Liver (tissue), 2 donors: ENCODE results near the gene HOPX.

ENCODE experiments used
- TF ChIP-seq, protein P1 (sequence below): IDR thresholded peaks from 2 replicates; pipeline ENCODE4 v1.6.1; 2016; ENCODE audit warnings: antibody characterized with exemption
- TF ChIP-seq, protein P2 (sequence below): IDR thresholded peaks from 2 replicates; pipeline ENCODE4 v1.6.1; 2016; ENCODE audit warnings: antibody characterized with exemption, mild to moderate bottlenecking
- TF ChIP-seq, protein P3 (sequence below): fragments of 150-350 bp; IDR thresholded peaks from 2 replicates; pipeline ENCODE4 v1.5.1; 2017; ENCODE audit warnings: improper control_type of control experiment, low read depth, low read length; ENCODE audit not compliant: missing input control
- donor health status: healthy.

DNA sequence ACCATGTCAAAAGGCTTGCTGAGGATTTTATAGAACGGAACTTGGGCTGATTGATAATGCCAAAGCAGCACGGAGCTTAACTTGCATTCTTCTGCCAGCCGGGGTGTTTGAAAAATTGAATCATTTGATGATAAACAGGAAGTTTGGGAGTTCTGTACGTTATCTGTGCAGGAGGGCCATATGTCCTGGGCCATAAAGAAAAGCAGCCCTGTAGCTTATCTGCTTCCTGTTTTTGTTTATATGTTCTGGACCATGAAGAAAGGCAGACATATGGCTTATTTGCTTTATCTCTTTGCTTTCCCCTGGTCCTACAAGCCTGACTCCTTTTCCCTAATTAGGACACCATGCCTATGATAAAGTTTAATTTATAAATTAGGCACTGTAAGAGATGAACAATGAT, 62.4 kb downstream of the HOPX start:
- TF ChIP-seq, protein P1, sequence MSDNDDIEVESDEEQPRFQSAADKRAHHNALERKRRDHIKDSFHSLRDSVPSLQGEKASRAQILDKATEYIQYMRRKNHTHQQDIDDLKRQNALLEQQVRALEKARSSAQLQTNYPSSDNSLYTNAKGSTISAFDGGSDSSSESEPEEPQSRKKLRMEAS: no peak
- TF ChIP-seq, protein P2, sequence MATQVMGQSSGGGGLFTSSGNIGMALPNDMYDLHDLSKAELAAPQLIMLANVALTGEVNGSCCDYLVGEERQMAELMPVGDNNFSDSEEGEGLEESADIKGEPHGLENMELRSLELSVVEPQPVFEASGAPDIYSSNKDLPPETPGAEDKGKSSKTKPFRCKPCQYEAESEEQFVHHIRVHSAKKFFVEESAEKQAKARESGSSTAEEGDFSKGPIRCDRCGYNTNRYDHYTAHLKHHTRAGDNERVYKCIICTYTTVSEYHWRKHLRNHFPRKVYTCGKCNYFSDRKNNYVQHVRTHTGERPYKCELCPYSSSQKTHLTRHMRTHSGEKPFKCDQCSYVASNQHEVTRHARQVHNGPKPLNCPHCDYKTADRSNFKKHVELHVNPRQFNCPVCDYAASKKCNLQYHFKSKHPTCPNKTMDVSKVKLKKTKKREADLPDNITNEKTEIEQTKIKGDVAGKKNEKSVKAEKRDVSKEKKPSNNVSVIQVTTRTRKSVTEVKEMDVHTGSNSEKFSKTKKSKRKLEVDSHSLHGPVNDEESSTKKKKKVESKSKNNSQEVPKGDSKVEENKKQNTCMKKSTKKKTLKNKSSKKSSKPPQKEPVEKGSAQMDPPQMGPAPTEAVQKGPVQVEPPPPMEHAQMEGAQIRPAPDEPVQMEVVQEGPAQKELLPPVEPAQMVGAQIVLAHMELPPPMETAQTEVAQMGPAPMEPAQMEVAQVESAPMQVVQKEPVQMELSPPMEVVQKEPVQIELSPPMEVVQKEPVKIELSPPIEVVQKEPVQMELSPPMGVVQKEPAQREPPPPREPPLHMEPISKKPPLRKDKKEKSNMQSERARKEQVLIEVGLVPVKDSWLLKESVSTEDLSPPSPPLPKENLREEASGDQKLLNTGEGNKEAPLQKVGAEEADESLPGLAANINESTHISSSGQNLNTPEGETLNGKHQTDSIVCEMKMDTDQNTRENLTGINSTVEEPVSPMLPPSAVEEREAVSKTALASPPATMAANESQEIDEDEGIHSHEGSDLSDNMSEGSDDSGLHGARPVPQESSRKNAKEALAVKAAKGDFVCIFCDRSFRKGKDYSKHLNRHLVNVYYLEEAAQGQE: no peak
- TF ChIP-seq, protein P3, sequence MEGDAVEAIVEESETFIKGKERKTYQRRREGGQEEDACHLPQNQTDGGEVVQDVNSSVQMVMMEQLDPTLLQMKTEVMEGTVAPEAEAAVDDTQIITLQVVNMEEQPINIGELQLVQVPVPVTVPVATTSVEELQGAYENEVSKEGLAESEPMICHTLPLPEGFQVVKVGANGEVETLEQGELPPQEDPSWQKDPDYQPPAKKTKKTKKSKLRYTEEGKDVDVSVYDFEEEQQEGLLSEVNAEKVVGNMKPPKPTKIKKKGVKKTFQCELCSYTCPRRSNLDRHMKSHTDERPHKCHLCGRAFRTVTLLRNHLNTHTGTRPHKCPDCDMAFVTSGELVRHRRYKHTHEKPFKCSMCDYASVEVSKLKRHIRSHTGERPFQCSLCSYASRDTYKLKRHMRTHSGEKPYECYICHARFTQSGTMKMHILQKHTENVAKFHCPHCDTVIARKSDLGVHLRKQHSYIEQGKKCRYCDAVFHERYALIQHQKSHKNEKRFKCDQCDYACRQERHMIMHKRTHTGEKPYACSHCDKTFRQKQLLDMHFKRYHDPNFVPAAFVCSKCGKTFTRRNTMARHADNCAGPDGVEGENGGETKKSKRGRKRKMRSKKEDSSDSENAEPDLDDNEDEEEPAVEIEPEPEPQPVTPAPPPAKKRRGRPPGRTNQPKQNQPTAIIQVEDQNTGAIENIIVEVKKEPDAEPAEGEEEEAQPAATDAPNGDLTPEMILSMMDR: no peak
